ENCODE data around the gene KLHL22. TPM values are rescaled to one million over a fixed set of nuclear protein-coding genes. Genes with fewer than 3 reads are reported as not detected.

The KLHL22 gene
- total and polyA plus RNA-seq, 4 donors: 2.0 to 20.3 (median 8.7) TPM

DNA sequence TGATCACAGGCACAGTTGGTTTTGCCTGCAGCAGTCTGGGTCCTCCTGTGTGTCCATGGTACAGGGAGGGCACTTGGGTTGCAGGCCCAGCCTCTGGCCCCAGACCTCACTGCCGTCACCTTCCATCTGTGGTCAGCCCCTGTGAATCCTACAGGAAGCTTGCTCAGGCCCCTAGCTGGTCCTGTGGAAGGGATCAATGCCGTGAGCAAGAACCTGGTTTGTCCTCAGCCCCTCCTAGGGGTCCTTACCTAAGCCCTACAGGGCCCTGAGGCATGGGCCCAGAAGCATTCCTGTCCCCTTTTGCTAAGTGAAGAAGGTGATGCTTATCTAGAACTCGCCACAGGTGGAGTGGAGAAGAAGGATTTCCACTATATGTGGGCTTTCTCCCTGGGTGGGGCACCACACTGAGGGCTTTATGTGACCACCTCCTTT is 41.7 kb upstream of the KLHL22 start:
- no peak overlapping the region for H3K9ac ChIP-seq (ENCODE audit: low read depth in 1 of 2, low read length in 2 of 2)
- no peak for TF ChIP-seq RXRA (IDR thresholded peaks at IDR 0.05)
- H3K27ac ChIP-seq (ENCODE audit: low read depth in 1 of 2, low read length in 2 of 2): no peak overlapping the region
- H3K9me3 ChIP-seq (ENCODE audit: control insufficient read depth in 4 of 4, low read length in 3 of 4): no peaks in the 10 kb centered on the region
- 95% methylated on average over 3 of the region's 3 CpGs for WGBS
- DNase-seq (ENCODE audit: low spot score): no peak
- H3K4me1 ChIP-seq (ENCODE audit: control insufficient read depth in 4 of 4, insufficient read depth in 4 of 4, low read length in 3 of 4): peaks cover 0 to 8% (median 0%) of the 10 kb centered on the region in 4 donors
- H3K27me3 ChIP-seq (ENCODE audit: control insufficient read depth in 4 of 4, insufficient read depth in 4 of 4, low read length in 3 of 4): no peaks in the 10 kb centered on the region
- H3K36me3 ChIP-seq (ENCODE audit: control insufficient read depth in 4 of 4, insufficient read depth in 3 of 4, low read depth in 1 of 4, low read length in 3 of 4): peaks cover 3 to 17% (median 10%) of the 10 kb centered on the region in 4 donors
- no peak overlapping the region for H3K4me3 ChIP-seq (ENCODE audit: low read depth in 1 of 3, low read length in 3 of 3)

DNA sequence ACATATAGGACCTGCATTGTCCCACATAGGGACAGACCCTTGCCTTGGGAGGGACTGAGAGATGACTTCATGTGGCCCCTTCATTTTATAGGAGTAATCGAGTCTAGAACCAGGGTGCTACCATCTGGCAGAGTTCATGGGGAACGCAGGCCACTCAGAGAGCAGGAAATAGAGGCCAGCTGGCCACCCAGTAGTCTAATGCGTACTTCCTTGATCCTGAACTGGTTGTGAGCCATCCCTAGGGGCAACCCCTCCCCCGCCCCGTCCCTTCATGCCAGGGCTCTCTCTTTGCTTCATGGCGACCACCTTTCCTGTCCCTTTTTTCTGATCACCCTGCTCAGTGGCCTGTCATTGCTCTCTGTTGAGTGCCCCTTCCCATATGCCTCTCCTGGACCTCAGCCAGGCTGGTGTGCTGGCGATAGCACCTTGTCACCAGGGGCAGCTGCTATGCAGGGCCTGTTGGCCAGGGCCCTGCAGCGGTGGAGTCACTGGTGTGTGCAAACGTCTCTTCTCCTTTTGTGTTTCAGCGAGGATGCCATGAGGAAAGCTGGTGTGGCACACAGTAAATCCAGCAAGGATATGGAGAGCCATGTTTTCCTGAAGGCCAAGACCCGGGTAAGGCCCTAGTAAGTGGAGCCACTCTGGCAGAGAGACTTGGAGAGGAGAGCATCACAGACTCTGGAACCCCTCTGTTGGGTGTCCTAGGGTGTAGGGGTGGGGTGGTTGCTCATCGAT is 41.2 kb upstream of the KLHL22 start:
- WGBS: 88% methylated on average over 12 of the region's 12 CpGs
- H3K27ac ChIP-seq (ENCODE audit: low read depth in 1 of 2, low read length in 2 of 2): no peak overlapping the region
- H3K9ac ChIP-seq (ENCODE audit: low read depth in 1 of 2, low read length in 2 of 2): no peak overlapping the region
- no peaks in the 10 kb centered on the region for H3K9me3 ChIP-seq (ENCODE audit: control insufficient read depth in 4 of 4, low read length in 3 of 4)
- DNase-seq (ENCODE audit: low spot score): no peak
- H3K27me3 ChIP-seq (ENCODE audit: control insufficient read depth in 4 of 4, insufficient read depth in 4 of 4, low read length in 3 of 4): no peaks in the 10 kb centered on the region
- TF ChIP-seq YY1 (IDR thresholded peaks at IDR 0.05) (no peak), GABPA (IDR thresholded peaks at IDR 0.05 in 1 of 2, conservative IDR thresholded peaks at IDR 0.05 in 1 of 2) (no peak), RXRA (IDR thresholded peaks at IDR 0.05) (no peak), CTCF (IDR thresholded peaks at IDR 0.05; ENCODE audit: low read depth, low read length, missing input control) (no peak), REST (IDR thresholded peaks at IDR 0.05) (no peak), RAD21 (IDR thresholded peaks at IDR 0.05) (no peak), ATF3 (IDR thresholded peaks at IDR 0.05) (no peak), JUND (IDR thresholded peaks at IDR 0.05) (no peak), FOXA2 (IDR thresholded peaks at IDR 0.05) (no peak)
- TF ChIP-seq, protein P1, sequence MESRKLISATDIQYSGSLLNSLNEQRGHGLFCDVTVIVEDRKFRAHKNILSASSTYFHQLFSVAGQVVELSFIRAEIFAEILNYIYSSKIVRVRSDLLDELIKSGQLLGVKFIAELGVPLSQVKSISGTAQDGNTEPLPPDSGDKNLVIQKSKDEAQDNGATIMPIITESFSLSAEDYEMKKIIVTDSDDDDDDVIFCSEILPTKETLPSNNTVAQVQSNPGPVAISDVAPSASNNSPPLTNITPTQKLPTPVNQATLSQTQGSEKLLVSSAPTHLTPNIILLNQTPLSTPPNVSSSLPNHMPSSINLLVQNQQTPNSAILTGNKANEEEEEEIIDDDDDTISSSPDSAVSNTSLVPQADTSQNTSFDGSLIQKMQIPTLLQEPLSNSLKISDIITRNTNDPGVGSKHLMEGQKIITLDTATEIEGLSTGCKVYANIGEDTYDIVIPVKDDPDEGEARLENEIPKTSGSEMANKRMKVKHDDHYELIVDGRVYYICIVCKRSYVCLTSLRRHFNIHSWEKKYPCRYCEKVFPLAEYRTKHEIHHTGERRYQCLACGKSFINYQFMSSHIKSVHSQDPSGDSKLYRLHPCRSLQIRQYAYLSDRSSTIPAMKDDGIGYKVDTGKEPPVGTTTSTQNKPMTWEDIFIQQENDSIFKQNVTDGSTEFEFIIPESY (IDR thresholded peaks at IDR 0.05): no peak
- H3K4me3 ChIP-seq (ENCODE audit: low read depth in 1 of 3, low read length in 3 of 3): no peak overlapping the region
- H3K36me3 ChIP-seq (ENCODE audit: control insufficient read depth in 4 of 4, insufficient read depth in 3 of 4, low read depth in 1 of 4, low read length in 3 of 4): peaks cover 3 to 17% (median 10%) of the 10 kb centered on the region in 4 donors
- H3K4me1 ChIP-seq (ENCODE audit: control insufficient read depth in 4 of 4, insufficient read depth in 4 of 4, low read length in 3 of 4): peaks cover 0 to 12% (median 0%) of the 10 kb centered on the region in 4 donors

All from liver (tissue), 9 donors.